ENCODE measurements around the gene PRTN3.
"Not testable (repeated sequence)": the region's sequence is repeated elsewhere in the genome, so short reads cannot be mapped to it uniquely, and the experiment has no call there.

PRTN3 gene

DNA sequence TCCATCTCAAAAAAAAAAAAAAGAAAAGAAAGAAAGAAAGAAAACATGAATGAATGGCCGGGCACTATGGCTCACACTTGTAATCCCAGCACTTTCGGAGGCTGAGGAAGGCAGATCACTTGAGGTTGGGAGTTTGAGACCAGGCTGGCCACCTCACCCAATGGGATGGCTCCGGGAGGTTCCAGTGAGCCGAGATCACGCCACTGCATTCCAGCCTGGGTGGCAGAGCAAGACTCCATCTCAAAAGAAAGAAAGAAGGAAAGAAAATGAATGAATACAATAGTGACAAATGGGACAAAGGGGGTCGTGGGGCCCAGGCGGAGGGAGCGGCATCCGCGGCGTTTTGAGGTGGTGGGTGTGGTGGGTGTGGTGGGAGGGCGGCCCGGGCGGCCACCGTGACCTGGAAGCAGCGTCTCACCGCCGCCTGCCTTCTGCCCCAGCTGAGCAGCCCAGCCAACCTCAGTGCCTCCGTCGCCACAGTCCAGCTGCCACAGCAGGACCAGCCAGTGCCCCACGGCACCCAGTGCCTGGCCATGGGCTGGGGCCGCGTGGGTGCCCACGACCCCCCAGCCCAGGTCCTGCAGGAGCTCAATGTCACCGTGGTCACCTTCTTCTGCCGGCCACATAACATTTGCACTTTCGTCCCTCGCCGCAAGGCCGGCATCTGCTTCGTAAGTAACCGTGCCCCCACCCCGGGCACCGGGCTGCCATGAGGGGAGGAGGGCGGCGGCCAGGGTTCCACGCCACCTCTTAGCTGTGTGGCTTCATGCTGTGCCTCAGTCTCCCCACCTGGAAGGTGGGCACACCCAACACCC is 5.1 kb downstream of the PRTN3 start:
- ChIA-PET CTCF (interaction anchor here (0.6 to 0.7 kb wide), 2 partner anchors 112 to 1766 kb away, joined by 3 to 4 read pairs; no protein-coding TSS in a partner anchor), POLR2A (ENCODE audit: low non-redundant PET) (no interaction called here)
- TF ChIP-seq CTCF (conservative IDR thresholded peaks at IDR 0.05; ENCODE audit: low read depth), result no peak
- no peak for DNase-seq (ENCODE audit: low spot score)
- peak overlapping the region; percentile 92 for H3K27ac ChIP-seq

- ChIA-PET POLR2A (ENCODE audit: low non-redundant PET) (no interaction called here), CTCF (interaction anchor here (0.5 to 1.4 kb wide), 2 partner anchors 8 to 55 kb away, joined by 3 to 5 read pairs; no protein-coding TSS in a partner anchor)
- TF ChIP-seq CTCF (conservative IDR thresholded peaks at IDR 0.05; ENCODE audit: low read depth), result no peak
- H3K27ac ChIP-seq, result peak overlapping the region; percentile 95; the same call in 1 of the 2 replicates
- no peak for DNase-seq (ENCODE audit: low spot score)
Observed at GRCh38 chr19:848386-848921, 7.7 kb downstream of the PRTN3 start.

DNA sequence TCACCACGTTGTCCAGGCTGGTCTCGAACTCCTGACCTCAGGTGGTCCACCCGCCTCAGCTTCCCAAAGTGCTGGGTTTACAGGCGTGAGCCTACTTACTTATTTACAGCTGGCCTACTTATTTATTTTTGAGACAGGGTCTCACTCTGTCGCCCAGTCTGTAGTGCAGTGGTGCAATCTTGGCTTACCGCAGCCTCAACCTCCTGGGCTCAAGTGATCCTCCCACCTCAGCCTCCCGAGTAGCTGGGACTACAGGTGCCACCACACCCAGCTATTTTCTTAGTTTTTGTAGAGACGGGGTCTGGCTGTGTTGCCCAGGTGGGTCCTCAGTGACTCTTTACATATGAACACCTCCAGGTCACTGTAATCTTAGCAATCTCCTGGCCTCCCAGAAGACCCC is 8.4 kb downstream of the PRTN3 start:
- DNase-seq (ENCODE audit: low spot score), result not testable (repeated sequence)
- H3K27ac ChIP-seq, result peak overlapping the region; percentile 95; the same call in 1 of the 2 replicates
- ChIA-PET POLR2A (ENCODE audit: low non-redundant PET) (interaction anchor here (0.8 kb wide), 1 partner anchor 77 kb away, joined by 6 read pairs; no protein-coding TSS in a partner anchor), CTCF (interaction anchor here (0.5 to 1.4 kb wide), 2 partner anchors 7 to 54 kb away, joined by 3 to 5 read pairs; no protein-coding TSS in a partner anchor)

DNA sequence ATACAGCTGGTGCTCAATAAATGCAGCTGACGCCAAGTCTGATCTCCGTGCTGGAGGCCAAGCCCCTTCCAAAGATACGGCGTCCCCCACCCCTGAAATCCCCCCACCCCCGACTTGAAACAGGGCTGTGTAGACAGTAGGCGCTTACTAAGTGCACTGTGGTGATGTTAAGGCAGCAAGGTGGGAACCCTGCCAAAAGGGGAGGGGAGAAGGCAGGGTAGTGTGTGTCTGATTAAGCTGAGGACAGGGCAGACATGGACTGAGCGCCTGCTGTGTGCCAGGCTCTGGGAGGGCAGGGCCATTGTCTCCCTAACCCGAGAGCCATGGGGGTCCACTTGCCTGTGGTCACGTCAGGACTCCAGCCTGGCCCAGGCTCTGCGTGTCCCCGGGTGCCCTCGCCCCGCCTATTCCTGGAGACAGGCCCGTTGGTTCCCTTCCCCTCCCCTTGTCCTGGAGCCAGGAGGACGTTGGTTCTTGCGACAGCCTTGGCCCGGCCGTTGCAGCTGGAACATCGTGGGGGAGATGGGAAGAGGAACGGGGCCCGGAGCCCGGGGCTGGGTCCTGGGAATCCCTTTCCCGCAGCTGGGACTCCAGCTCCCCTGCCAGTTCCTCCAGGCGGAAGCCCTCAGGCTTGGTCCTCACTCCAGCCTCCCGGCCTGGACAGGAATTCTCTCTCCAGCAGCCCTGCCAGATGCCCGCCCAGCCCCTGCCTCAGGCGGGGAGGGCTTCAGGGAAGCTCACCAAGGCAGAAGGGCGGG is 9.6 kb downstream of the PRTN3 start:
- ChIA-PET POLR2A (ENCODE audit: low non-redundant PET) (no interaction called here), CTCF (interaction anchor here (0.5 kb wide), 1 partner anchor 80 kb away, joined by 3 read pairs; no protein-coding TSS in a partner anchor)
- H3K27ac ChIP-seq, result peak overlapping the region; percentile 95
- TF ChIP-seq CTCF (conservative IDR thresholded peaks at IDR 0.05; ENCODE audit: low read depth), result no peak
- DNase-seq (ENCODE audit: low spot score), result peak; percentile 49

GRCh38 chr19:850979-851335 is 10.2 kb downstream of the PRTN3 start:
- DNase-seq (ENCODE audit: low spot score), result no peak
- ChIA-PET POLR2A (ENCODE audit: low non-redundant PET) (no interaction called here), CTCF (interaction anchor here (0.5 kb wide), 1 partner anchor 79 kb away, joined by 3 read pairs; no protein-coding TSS in a partner anchor)
- peak overlapping the region; percentile 95 for H3K27ac ChIP-seq
- TF ChIP-seq CTCF (conservative IDR thresholded peaks at IDR 0.05; ENCODE audit: low read depth), result no peak

GRCh38 chr19:852136-853013 is 11.6 kb downstream of the PRTN3 start, which contains the start of gene ELANE:
ELANE (plus strand) TSS chr19:852303; CDS start chr19:852329, 26 bp downstream.
- CTCF ChIA-PET, result no interaction called here
- POLR2A ChIA-PET (ENCODE audit: low non-redundant PET), result no interaction called here
- peak within 1 kb of the TSS; percentile 95 for H3K27ac ChIP-seq
- DNase-seq (ENCODE audit: low spot score), result no peak
- TF ChIP-seq CTCF (conservative IDR thresholded peaks at IDR 0.05; ENCODE audit: low read depth), result no peak

All from RWPE1 (cell line).